ENCODE measurements around the gene PCNX2. TPM values are rescaled to one million over a fixed set of nuclear protein-coding genes. Genes with fewer than 3 reads are reported as not detected.

The PCNX2 gene
- total RNA-seq, 1 donor from 2014 or later = 17.2 TPM

DNA sequence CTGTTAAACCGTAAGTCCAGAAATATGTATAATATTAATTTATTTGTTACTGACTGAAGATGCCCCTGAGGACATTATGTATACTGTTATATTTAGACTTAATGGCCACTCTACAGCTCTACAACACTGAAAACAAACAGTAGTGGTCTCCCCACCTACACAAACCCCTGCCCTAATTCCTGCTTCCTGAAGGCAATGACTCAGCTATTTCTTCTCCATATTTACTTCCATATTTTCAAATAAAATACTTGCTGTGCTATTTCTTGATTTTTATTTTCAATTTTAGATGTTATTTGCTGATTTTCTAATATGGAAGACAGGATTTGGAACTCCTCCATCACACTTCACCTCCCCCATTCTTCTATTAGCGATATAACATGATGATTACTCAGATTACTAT lies 97.6 kb downstream of the PCNX2 start:
- Mint-ChIP-seq H3K4me1 (ENCODE audit: unreplicated experiment) (peaks cover 12% of the 10 kb centered on the region), H3K27me3 (ENCODE audit: unreplicated experiment) (no peaks in the 10 kb centered on the region), H3K36me3 (ENCODE audit: unreplicated experiment) (peaks cover 46% of the 10 kb centered on the region), H3K27ac (ENCODE audit: unreplicated experiment) (no peak overlapping the region), H3K4me3 (ENCODE audit: unreplicated experiment) (no peak overlapping the region), H3K9me3 (ENCODE audit: unreplicated experiment) (peaks cover 11% of the 10 kb centered on the region)
- TF ChIP-seq, protein P1, sequence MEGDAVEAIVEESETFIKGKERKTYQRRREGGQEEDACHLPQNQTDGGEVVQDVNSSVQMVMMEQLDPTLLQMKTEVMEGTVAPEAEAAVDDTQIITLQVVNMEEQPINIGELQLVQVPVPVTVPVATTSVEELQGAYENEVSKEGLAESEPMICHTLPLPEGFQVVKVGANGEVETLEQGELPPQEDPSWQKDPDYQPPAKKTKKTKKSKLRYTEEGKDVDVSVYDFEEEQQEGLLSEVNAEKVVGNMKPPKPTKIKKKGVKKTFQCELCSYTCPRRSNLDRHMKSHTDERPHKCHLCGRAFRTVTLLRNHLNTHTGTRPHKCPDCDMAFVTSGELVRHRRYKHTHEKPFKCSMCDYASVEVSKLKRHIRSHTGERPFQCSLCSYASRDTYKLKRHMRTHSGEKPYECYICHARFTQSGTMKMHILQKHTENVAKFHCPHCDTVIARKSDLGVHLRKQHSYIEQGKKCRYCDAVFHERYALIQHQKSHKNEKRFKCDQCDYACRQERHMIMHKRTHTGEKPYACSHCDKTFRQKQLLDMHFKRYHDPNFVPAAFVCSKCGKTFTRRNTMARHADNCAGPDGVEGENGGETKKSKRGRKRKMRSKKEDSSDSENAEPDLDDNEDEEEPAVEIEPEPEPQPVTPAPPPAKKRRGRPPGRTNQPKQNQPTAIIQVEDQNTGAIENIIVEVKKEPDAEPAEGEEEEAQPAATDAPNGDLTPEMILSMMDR (IDR thresholded peaks at IDR 0.05) = no peak
- DNase-seq (ENCODE audit: extremely low spot score, unreplicated experiment) = no peak

DNA sequence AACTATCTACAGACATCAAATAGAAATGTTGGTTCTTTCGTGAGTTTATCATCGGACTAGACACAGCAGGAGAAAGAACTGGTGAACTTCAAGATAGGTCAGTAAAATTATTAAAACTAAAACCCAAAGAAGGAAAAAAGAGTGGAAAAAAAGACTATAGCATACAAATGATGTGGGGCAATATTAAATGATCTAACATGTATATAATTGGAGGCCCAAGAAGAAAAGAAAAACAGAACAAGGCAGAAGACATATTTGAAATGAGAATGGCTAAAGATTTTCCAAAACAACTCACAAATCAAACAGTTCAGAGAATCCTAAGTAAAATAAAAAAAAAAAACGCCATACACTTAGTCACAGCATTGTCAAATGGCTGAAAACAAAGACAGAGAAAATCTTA lies 101.8 kb downstream of the PCNX2 start:
- TF ChIP-seq, protein P1 (IDR thresholded peaks at IDR 0.05) = no peak
- Mint-ChIP-seq H3K27me3 (ENCODE audit: unreplicated experiment) (no peaks in the 10 kb centered on the region), H3K4me1 (ENCODE audit: unreplicated experiment) (peaks cover 7% of the 10 kb centered on the region), H3K4me3 (ENCODE audit: unreplicated experiment) (no peak overlapping the region), H3K9me3 (ENCODE audit: unreplicated experiment) (peaks cover 11% of the 10 kb centered on the region), H3K36me3 (ENCODE audit: unreplicated experiment) (peaks cover 36% of the 10 kb centered on the region), H3K27ac (ENCODE audit: unreplicated experiment) (no peak overlapping the region)
- no peak for DNase-seq (ENCODE audit: extremely low spot score, unreplicated experiment)

GRCh38 chr1:233190987-233191386 lies 104.5 kb downstream of the PCNX2 start:
- Mint-ChIP-seq H3K4me3 (ENCODE audit: unreplicated experiment) (no peak overlapping the region), H3K36me3 (ENCODE audit: unreplicated experiment) (peaks cover 24% of the 10 kb centered on the region), H3K9me3 (ENCODE audit: unreplicated experiment) (peaks cover 11% of the 10 kb centered on the region), H3K27ac (ENCODE audit: unreplicated experiment) (no peak overlapping the region), H3K4me1 (ENCODE audit: unreplicated experiment) (no peaks in the 10 kb centered on the region), H3K27me3 (ENCODE audit: unreplicated experiment) (no peaks in the 10 kb centered on the region)
- no peak for DNase-seq (ENCODE audit: extremely low spot score, unreplicated experiment)
- TF ChIP-seq, protein P1 (IDR thresholded peaks at IDR 0.05) = no peak

- no peaks in the 10 kb centered on the region for H3K27me3 Mint-ChIP-seq (ENCODE audit: unreplicated experiment)
- no peak overlapping the region for H3K4me3 Mint-ChIP-seq (ENCODE audit: unreplicated experiment)
- H3K36me3 Mint-ChIP-seq (ENCODE audit: unreplicated experiment) = peaks cover 15% of the 10 kb centered on the region
These were observed 106.0 kb downstream of the PCNX2 start for GRCh38 chr1:233189526-233189925.

GRCh38 chr1:233188061-233188460 lies 107.5 kb downstream of the PCNX2 start:
- TF ChIP-seq, protein P1 (IDR thresholded peaks at IDR 0.05) = no peak
- DNase-seq (ENCODE audit: extremely low spot score, unreplicated experiment) = no peak
- no peaks in the 10 kb centered on the region for H3K27me3 Mint-ChIP-seq (ENCODE audit: unreplicated experiment)
- no peak overlapping the region for H3K4me3 Mint-ChIP-seq (ENCODE audit: unreplicated experiment)
- H3K4me1 Mint-ChIP-seq (ENCODE audit: unreplicated experiment) = peaks cover 4% of the 10 kb centered on the region
- no peak overlapping the region for H3K27ac Mint-ChIP-seq (ENCODE audit: unreplicated experiment)
- H3K36me3 Mint-ChIP-seq (ENCODE audit: unreplicated experiment) = peaks cover 4% of the 10 kb centered on the region
- H3K9me3 Mint-ChIP-seq (ENCODE audit: unreplicated experiment) = no peaks in the 10 kb centered on the region

More at GRCh38 chr1:233189526-233189925, 106.0 kb downstream of the PCNX2 start:
- no peaks in the 10 kb centered on the region for H3K4me1 Mint-ChIP-seq (ENCODE audit: unreplicated experiment)
- H3K27ac Mint-ChIP-seq (ENCODE audit: unreplicated experiment) = no peak overlapping the region
- DNase-seq (ENCODE audit: extremely low spot score, unreplicated experiment) = no peak
- TF ChIP-seq, protein P1 (IDR thresholded peaks at IDR 0.05) = no peak
- peaks cover 8% of the 10 kb centered on the region for H3K9me3 Mint-ChIP-seq (ENCODE audit: unreplicated experiment)
